ENCODE data around the gene KCNE1. TPM values are rescaled to one million over a fixed set of nuclear protein-coding genes. Genes with fewer than 3 reads are reported as not detected.

The KCNE1 gene
- total and polyA plus RNA-seq, 2 of the 13 experiments (the other 11 are each of a cell fraction or from before 2014, with no cell fraction given): 0.35 TPM; not detected in 1

DNA sequence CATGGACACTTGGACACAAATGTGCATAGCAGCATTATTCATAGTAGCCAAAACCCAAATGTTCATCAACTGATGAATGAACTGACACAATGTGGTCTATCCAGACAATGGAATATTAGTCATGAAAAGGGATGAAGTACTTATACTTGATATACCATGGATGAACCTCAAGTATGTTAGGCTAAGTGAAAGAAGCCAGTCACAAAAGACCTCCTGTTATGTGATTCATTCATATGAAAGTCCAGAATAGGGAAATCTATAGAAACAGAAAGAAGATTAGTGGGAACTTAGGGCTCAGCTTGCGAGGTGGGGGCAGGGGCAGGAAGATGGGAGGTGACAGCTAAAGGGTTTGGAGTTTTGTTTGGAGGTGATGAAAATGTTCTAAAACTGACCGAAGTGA is 7.4 kb downstream of the KCNE1 start:
- peaks cover 22% of the 10 kb centered on the region for H3K4me1 ChIP-seq (ENCODE audit: insufficient read depth, low read length)
- no peak overlapping the region for H3K27ac ChIP-seq (ENCODE audit: extremely low read length, insufficient read depth, low read length)
- ChIA-PET CTCF (ENCODE audit: low intra/inter-chr PET ratio, low total read pairs) (no interaction called here), POLR2A (no interaction called here)
- FAIRE-seq (no peak), DNase-seq (ENCODE audit: low spot score) (no peak), ATAC-seq (no peak)
- H2AFZ ChIP-seq (ENCODE audit: low read length): no peak overlapping the region
- 80% methylated on average over 2 of the region's 2 CpGs for WGBS (ENCODE audit: low lambda C conversion rate)
- H3K4me3 ChIP-seq (replicated peaks in 1 of 3; ENCODE audit: insufficient read depth in 1 of 3, low read depth in 2 of 3, low read length in 3 of 3): no peak overlapping the region
- BruUV-seq (replicated peaks): no TSS peak
- TF ChIP-seq ZNF678 (CRISPR knock-in tag; IDR thresholded peaks at IDR 0.05) (no peak), POLR2G (IDR thresholded peaks at IDR 0.05; ENCODE audit: low read depth, low read length) (no peak), ZNF703 (CRISPR knock-in tag; IDR thresholded peaks at IDR 0.05; ENCODE audit: borderline replicate concordance) (no peak), NR2C2 (CRISPR knock-in tag; IDR thresholded peaks at IDR 0.05; ENCODE audit: borderline replicate concordance) (no peak), GATA4 (IDR thresholded peaks at IDR 0.05; ENCODE audit: borderline replicate concordance, low read depth) (no peak), RORA (CRISPR knock-in tag; IDR thresholded peaks at IDR 0.05) (no peak)
- no peaks in the 10 kb centered on the region for H3K79me2 ChIP-seq (ENCODE audit: insufficient read depth, low read length)
- H3K36me3 ChIP-seq (replicated peaks in 1 of 2; ENCODE audit: control insufficient read depth in 1 of 2, insufficient read depth in 2 of 2, low read length in 2 of 2): no peaks in the 10 kb centered on the region
- in situ Hi-C loops (cut with HindIII; ENCODE audit: extremely low pct_ligation_motif_present, low pct_unique_long_range_greater_than_20kb) (no loop called here), intact Hi-C loops (cut with micrococcal nuclease; ENCODE audit: unreplicated experiment) (no loop called here)
- no peaks in the 10 kb centered on the region for H3K9me3 ChIP-seq (ENCODE audit: low read length)
- no peaks in the 10 kb centered on the region for H4K20me1 ChIP-seq (ENCODE audit: insufficient read depth, low read length)
- no peak overlapping the region for H3K9ac ChIP-seq (ENCODE audit: insufficient read depth, low read depth, low read length)
- no peak overlapping the region for H3K4me2 ChIP-seq (ENCODE audit: low read depth, low read length)
- H3K27me3 ChIP-seq (ENCODE audit: control insufficient read depth in 1 of 2, insufficient read depth in 2 of 2, low read length in 2 of 2): peaks cover 0 to 5% of the 10 kb centered on the region in 2 experiments; a peak in 1 of 5 replicates

DNA sequence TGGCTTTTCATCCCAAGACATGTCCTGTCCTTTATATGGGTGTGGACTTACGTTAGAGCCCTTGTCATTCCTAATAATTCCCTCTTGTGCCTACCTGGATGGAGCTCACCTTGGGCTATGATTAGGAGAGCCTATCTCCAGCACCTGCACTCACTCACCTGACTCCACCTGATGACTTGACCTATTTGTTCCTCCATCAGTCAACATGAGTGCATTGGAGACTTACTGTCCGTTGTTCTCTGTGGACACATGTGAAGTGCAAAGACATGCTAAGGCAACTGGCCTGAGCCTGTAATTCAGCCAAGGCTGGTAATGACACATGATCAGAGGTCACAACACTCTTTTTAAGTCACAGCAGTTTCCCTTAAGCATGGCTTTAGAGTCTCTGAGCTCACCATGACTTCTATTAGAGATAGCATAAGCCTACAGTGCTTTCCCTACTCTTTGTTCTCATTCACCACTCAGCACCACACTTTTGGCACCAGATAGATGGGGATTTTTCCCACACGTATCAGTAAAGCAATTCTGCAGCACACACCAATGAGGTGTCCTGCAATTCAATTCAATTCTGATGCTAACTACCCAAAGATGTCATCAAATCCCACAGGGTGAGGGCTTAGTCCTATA is 9.4 kb downstream of the KCNE1 start:
- H3K9ac ChIP-seq (ENCODE audit: insufficient read depth, low read depth, low read length): no peak overlapping the region
- no peaks in the 10 kb centered on the region for H3K79me2 ChIP-seq (ENCODE audit: insufficient read depth, low read length)
- in situ Hi-C loops (cut with HindIII; ENCODE audit: extremely low pct_ligation_motif_present, low pct_unique_long_range_greater_than_20kb): no loop called here
- ChIA-PET POLR2A (interaction anchor here (1.1 to 1.3 kb wide), 2 partner anchors 20 to 42 kb away, joined by 3 to 6 read pairs; no protein-coding TSS in a partner anchor), CTCF (ENCODE audit: low intra/inter-chr PET ratio, low total read pairs) (no interaction called here)
- FAIRE-seq: no peak
- H3K4me2 ChIP-seq (ENCODE audit: low read depth, low read length): no peak overlapping the region
- intact Hi-C loops (cut with micrococcal nuclease; ENCODE audit: unreplicated experiment): no loop called here
- H3K4me1 ChIP-seq (ENCODE audit: insufficient read depth, low read length): peaks cover 22% of the 10 kb centered on the region
- no peak overlapping the region for H3K4me3 ChIP-seq (replicated peaks in 1 of 3; ENCODE audit: insufficient read depth in 1 of 3, low read depth in 2 of 3, low read length in 3 of 3)
- H3K27me3 ChIP-seq (ENCODE audit: control insufficient read depth in 1 of 2, insufficient read depth in 2 of 2, low read length in 2 of 2): peaks cover 0 to 5% of the 10 kb centered on the region in 2 experiments; a peak in 1 of 5 replicates
- H3K9me3 ChIP-seq (ENCODE audit: low read length): no peaks in the 10 kb centered on the region; the same call in 1 of the 2 replicates
- no peak overlapping the region for H2AFZ ChIP-seq (ENCODE audit: low read length)
- 54% methylated on average over 3 of the region's 3 CpGs for WGBS (ENCODE audit: low lambda C conversion rate)
- H3K36me3 ChIP-seq (replicated peaks in 1 of 2; ENCODE audit: control insufficient read depth in 1 of 2, insufficient read depth in 2 of 2, low read length in 2 of 2): no peaks in the 10 kb centered on the region
- BruUV-seq (replicated peaks): no TSS peak
- no peak for ATAC-seq
- H4K20me1 ChIP-seq (ENCODE audit: insufficient read depth, low read length): no peaks in the 10 kb centered on the region
- TF ChIP-seq, protein P1, sequence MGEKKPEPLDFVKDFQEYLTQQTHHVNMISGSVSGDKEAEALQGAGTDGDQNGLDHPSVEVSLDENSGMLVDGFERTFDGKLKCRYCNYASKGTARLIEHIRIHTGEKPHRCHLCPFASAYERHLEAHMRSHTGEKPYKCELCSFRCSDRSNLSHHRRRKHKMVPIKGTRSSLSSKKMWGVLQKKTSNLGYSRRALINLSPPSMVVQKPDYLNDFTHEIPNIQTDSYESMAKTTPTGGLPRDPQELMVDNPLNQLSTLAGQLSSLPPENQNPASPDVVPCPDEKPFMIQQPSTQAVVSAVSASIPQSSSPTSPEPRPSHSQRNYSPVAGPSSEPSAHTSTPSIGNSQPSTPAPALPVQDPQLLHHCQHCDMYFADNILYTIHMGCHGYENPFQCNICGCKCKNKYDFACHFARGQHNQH (CRISPR knock-in tag; IDR thresholded peaks at IDR 0.05): no peak
- TF ChIP-seq, protein P2, sequence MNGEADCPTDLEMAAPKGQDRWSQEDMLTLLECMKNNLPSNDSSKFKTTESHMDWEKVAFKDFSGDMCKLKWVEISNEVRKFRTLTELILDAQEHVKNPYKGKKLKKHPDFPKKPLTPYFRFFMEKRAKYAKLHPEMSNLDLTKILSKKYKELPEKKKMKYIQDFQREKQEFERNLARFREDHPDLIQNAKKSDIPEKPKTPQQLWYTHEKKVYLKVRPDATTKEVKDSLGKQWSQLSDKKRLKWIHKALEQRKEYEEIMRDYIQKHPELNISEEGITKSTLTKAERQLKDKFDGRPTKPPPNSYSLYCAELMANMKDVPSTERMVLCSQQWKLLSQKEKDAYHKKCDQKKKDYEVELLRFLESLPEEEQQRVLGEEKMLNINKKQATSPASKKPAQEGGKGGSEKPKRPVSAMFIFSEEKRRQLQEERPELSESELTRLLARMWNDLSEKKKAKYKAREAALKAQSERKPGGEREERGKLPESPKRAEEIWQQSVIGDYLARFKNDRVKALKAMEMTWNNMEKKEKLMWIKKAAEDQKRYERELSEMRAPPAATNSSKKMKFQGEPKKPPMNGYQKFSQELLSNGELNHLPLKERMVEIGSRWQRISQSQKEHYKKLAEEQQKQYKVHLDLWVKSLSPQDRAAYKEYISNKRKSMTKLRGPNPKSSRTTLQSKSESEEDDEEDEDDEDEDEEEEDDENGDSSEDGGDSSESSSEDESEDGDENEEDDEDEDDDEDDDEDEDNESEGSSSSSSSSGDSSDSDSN (CRISPR knock-in tag; IDR thresholded peaks at IDR 0.05): no peak
- no peak for TF ChIP-seq PHF20 (CRISPR knock-in tag; IDR thresholded peaks at IDR 0.05)
- TF ChIP-seq TOE1 (CRISPR knock-in tag; IDR thresholded peaks at IDR 0.05): no peak
- no peak for TF ChIP-seq HNRNPLL (IDR thresholded peaks at IDR 0.05; ENCODE audit: low read depth, low read length, poor library complexity, severe bottlenecking)
- no peak for TF ChIP-seq HOXA3 (CRISPR knock-in tag; IDR thresholded peaks at IDR 0.05)
- H3K27ac ChIP-seq (ENCODE audit: extremely low read length, insufficient read depth, low read length): no peak overlapping the region
- no peak for DNase-seq (ENCODE audit: low spot score)
